HG03108 (cell line): ENCODE data around the gene CCDC102A.
"Not testable (repeated sequence)": the region's sequence is repeated elsewhere in the genome, so short reads cannot be mapped to it uniquely, and the experiment has no call there.

Experiments
- ATAC-seq: cut with Tn5 transposase; IDR thresholded peaks from one replicate; pipeline ENCODE4 v1.9.1; 2021; ENCODE audit warnings: moderate library complexity; ENCODE audit not compliant: unreplicated experiment

CCDC102A gene

DNA sequence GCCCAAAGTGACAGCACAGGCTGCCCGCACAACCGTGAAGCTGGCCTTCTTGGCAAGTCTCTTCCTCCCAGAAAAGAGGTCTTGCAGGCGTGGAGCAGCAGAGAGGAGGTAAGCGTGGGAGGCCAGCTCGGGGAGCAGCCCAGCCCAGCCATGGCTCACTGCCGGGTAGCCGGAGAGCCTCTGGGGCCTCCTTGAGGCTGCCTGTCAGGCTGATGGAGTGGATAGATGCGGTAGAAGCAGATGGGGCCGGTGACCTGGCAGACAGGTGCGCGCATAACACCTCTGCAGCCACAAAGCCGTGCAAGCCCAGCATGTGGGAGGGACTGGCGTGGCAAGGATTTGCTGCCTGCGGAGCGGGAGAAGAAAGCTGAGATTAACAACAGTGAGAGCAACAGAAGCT, 33.0 kb downstream of the CCDC102A start:
- no peak for ATAC-seq

- no peak for ATAC-seq
These were observed 34.2 kb downstream of the CCDC102A start for GRCh38 chr16:57502048-57502775.

- no peak for ATAC-seq
These were observed 34.9 kb downstream of the CCDC102A start for GRCh38 chr16:57501492-57501891.

- ATAC-seq = no peak
These were observed 35.7 kb downstream of the CCDC102A start for GRCh38 chr16:57500578-57501111.

DNA sequence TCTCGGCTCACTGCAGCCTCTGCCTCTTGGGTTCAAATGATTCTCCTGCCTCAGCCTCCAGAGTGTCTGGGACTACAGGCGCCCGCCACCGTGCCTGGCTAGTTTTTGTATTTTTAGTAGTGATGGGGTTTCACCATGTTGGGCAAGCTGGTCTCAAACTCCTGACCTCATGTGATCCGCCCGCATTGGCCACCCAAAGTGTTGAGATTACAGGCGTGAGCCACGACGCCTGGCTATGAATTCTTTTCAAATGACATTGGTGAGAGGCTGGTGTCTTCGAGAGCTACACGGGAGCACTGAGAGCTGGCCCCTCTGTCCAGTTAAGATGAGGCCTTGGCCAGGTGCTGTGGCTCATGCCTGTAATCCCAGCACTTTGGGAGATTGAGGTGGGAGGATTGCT, 36.4 kb downstream of the CCDC102A start:
- ATAC-seq = not testable (repeated sequence)

GRCh38 chr16:57498031-57498430, 38.3 kb downstream of the CCDC102A start:
- ATAC-seq = no peak

- ATAC-seq = no peak
These were observed 39.2 kb downstream of the CCDC102A start for GRCh38 chr16:57497121-57497520.

DNA sequence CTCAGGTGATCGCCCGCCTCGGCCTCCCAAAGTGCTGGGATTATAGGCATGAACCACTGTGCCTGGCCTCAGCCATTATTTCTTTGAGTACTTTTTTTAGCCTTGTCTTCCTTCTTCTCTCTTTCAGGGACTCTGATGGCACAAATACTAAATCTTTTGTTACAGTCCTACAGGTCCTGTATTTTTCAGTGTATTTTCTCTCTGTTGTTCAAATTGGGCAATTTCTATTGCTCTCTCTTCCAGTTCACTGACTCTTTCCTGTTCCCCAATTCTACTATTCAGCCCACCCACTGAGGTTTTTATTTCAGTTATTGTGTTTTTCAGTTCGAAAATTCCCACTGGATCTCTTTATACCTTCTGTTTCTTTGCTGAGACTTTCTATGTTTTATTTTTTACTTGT, 42.6 kb downstream of the CCDC102A start:
- ATAC-seq = no peak

DNA sequence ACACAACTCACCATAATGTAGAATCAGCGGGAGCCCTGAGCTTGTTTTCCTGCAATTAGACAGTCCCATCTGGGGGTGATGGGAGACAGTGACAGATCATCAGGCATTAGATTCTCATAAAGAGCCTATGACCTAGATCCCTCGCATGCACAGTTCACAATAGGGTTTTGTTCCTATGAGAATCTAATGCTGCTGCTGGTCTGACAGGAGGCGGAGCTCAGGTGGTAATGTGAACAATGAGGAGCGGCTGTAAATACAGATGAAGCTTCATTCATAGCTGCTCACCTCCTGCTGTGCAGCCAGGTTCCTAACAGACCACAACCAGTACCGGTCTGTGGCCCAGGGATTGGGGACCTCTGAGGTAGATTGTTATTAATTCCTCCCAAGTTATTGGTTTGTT, 47.1 kb downstream of the CCDC102A start:
- ATAC-seq = no peak

DNA sequence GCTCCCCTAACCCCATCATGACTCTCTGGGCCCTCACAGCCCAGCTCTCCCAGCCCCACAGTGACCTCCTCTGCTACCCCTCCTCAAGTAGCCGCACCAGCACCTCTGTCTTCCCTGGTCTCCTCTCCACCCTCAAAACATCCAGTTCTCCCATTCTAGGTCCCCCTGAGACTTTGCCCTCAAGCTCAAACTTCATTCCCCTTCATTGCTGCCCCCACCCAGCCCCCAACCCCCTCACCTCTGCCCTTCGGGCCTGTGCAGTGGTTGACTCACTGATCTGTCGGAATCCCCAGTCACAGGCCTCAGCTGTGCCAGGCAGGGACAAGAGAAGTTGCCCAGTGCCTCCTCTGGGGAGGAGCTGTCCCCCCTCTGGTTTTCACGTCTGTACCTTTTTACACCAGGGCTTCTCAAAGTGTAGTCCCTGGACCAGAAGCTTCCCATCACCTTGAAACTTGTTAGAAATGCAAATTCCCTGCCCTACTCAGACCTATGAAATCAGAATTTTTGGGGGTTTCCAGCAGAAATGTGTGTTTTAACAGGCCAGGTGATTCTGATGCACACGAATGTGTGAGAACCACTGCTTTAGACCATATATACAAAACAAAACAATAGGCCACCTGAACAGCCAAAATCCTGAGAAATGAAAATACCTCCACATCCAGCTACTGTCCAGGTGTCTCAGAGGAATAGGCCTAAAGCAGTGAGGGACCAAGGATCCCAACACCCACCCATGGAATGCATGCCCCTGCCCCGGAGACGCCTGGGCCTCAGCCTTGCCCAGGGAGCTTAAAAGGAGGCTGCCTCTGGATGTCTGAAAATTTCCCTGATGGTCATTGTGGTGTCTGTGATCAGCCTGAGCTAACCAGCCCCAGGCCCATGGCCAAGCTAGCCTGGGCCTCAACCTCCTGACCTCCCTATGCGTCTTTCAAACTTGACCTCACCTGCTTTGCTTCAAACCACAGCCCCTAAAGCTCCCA, 49.2 kb downstream of the CCDC102A start:
- no peak for ATAC-seq

- peak; percentile 92 for ATAC-seq
These were observed 50.2 kb downstream of the CCDC102A start, which contains the start of gene DOK4 for GRCh38 chr16:57485916-57486857. DOK4 (minus strand) TSS chr16:57486493; CDS start chr16:57479507, 6,986 bp downstream.

DNA sequence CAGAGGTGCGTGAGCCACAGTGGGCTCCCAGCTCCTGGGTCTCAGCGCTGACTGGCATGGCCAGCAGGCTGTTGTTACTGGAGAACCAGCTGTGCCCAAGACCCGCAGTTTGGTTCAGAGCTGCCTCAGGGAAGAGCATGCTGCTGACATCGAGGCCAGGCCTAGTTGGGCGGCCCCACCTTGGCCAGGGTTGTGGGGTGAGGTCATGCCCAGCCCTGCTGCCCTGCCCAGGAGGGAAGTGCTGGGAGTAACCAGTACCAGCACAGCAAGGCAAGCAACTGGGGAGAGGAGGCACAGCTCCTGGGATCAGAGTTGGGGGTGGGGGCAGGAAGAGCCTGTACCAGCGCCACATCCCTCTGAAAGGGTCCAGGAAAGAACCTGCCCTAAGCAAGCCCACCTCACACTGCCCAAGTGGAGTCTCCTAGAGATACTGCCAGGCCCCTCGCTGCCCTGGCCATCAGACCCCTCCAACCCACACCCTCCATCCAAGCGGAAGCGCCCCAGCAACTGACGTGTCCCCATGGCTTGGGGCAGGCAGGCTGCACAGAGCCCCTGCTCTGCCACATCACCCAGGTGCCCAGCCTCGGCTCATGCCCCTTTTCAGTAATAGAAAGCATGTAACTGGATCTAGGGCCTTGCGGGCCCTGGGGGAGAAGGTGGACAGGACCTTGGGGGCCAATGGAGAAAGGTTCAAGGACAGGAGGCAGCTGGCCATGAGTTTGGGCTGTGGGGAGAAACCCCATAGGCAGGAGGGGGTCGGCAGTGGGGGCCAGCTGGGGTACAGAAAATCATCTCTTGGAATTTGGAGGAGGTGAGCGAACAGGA, 51.1 kb downstream of the CCDC102A start:
- no peak for ATAC-seq

DNA sequence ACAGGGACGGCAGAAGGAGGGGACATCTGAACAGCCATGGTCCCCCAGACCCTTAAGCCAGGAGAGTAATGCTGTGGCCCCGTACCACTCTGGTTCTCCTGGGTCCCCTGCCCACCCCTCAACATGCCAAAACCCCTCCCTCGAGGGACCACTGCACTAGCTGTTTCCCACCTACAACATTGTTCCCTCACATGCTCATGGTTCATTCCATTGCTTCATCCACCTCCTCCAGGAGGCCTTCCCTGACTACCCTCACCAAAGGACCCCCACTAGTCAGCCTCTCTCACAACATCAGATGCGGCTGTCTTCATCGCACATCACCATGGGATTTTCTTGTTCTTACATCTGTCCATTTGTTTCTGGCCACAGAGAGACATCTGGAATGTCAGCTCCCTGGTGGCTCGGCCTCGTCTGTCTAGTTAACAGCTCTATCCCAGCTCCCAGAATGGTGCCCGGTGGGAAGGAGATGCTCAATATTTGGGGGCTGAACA, 51.8 kb downstream of the CCDC102A start:
- ATAC-seq = no peak

- ATAC-seq = no peak
These were observed 52.5 kb downstream of the CCDC102A start for GRCh38 chr16:57483725-57484514.

- ATAC-seq = no peak
These were observed 53.4 kb downstream of the CCDC102A start for GRCh38 chr16:57482845-57483545.

GRCh38 chr16:57481421-57481820, 55.0 kb downstream of the CCDC102A start:
- ATAC-seq = no peak

- ATAC-seq = no peak
These were observed 55.6 kb downstream of the CCDC102A start for GRCh38 chr16:57480754-57481230.
